ENCODE results near the gene WWC2.
A peak's percentile ranks its signal among the peaks of the same experiment; 100 is the strongest.
"Not testable (repeated sequence)": the region's sequence is repeated elsewhere in the genome, so short reads cannot be mapped to it uniquely, and the experiment has no call there.

Gene WWC2

DNA sequence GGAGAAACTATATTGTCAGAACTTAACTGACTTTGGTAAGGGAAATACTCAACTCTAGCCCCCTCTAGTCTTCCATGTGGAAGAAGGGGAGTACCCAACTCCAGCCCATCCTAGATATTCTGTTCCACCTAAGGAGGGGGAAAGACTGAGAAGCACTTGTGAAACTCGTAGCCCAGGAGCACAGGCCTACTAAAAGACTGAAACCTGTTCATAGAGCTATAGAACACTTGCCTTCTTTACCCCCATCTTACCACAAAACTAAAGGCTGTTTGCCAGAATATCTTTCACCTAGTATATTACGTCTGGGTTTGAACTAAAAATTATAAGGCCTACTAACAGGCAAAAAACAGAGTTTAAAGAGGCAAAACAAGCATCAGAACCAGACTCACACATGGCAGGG is 205.5 kb downstream of the WWC2 start:
- DNase-seq = no peak

DNA sequence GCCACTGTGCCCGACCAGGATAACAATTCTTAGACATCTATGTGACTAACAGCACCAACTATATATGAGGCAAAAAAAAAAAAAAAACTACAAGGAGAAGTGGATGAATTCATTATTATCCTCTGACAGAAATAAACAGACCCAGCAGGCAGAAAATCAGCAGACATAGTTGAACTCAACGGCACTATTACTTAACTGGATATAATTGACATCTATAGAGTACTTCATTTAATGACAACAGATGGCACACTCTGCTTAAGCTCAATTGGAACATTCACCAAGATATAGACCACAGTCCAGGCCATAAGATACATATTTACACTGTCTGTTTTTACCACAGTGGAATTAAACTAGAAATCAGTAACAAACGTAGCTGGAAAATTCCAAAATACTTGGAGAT is 207.8 kb downstream of the WWC2 start:
- DNase-seq = no peak

DNA sequence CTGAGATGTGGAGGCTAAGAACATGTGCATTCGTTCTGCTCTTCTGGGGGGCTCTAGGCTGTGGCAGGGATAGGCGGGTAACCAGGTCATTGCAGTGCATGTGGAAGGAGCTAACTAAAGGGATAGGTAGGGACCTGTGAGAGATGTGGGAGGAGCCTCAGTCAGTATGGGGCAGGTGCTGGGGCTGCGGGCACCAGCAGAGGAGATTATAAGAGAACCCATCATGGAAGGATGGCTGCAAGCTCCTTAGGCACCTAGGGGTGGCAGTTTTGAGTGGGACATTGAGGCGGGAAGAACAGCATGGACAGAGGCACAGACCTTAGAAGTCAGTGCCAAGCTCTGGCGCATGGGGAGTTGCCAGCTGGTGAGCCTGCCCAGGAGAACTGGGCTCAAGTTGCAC is 213.8 kb downstream of the WWC2 start:
- no peak for DNase-seq

DNA sequence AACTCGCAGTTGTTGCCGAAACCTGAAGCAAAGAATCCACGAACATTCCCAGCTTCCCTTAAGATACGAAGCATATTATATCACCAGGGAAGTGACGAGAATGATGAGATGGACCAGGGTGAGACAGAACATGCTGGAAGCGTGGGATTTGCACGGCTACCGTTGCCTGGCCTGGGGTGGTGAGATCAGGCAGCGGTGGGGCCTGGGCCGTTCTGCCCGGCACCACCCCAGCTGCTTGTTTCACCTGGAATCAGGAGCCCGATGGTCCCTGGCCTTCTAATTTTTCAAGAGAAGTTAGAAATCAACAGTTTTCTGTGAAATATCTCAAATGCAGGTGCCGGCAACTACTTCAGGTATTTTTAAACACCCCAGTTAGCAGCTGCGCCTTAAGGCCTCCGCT is 215.3 kb downstream of the WWC2 start:
- DNase-seq = no peak

DNA sequence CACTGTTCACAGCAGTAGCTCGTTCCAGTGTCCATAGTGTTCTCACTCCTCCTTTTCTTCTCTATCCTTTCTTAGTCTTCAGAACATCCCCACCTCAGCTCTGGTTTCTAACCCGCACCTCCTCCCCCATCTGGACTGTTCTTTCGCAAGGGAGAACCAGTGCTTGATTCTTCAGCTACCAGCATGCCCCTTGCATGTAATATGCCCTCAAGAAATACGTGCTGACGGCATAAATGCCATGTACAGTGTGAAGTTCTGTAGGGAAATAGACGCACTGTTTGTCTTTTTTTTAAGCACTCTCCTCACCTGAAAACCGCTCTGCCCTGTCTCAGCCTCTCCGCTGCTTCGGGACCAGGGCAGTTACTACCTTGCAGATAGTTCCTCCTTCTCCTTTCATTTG is 215.7 kb downstream of the WWC2 start:
- DNase-seq = no peak

DNA sequence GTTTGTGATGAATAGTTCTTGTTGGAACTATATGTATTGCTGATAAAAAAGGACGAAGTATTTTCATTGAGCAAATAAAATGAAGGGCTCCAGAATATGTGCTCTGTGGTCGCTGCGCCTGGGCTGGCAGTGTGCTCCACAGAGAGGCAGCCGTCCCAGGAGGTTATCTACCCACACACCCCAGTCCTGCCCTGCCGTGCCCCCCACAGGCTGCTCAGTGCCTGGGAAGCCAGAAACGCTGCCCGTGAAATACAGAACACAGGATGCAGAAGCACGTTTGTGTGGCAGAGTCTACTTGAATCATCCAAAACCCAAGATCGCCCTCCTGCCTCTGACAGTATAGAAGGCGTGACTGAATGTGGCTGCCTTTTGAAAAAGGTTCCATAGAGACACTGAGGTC is 219.6 kb downstream of the WWC2 start:
- no peak for DNase-seq

DNA sequence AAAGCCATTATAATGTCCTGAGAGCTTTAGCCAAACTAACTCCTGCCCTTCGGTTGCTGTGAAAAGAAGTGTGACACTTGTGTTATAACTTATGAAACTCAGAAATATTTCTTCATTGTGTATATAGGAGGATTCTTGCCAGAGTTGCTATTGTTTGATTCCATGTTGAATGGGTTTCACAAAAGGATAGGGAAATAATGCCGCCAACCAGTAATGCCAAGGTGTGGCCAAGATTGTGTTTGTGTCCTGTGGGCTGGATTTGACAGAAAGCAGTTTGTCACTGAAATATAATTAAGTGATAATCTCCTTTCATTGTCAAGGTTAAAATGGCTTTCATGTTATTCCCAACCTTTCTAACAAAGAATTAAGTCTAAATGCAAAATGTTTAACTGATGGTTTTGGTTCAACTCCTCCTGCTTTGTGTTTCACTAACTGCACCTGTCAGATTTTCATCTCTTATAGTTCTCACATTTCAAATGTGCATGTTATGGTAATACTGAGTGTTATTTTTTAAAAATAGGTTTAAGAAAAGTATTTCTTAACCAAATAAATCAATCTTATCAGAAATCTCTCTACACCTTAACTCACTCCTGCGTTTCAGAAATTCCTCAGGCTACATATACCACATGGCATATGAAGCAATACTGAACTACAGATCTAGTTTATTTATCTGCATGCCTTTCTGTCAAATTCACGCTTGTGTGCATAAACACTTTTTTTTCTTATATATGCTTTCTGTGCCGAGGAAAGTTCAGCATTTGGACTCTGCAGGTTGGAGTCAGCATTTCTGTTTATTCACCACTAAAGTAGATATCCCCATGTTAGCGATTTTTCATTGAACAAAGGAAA is 221.4 kb downstream of the WWC2 start, which contains the start of gene CLDN22:
CLDN22 (minus strand) TSS at position 66 of the 849 bp plus-strand sequence; CDS start at position 8, 58 bp downstream.
- DNase-seq = no peak

DNA sequence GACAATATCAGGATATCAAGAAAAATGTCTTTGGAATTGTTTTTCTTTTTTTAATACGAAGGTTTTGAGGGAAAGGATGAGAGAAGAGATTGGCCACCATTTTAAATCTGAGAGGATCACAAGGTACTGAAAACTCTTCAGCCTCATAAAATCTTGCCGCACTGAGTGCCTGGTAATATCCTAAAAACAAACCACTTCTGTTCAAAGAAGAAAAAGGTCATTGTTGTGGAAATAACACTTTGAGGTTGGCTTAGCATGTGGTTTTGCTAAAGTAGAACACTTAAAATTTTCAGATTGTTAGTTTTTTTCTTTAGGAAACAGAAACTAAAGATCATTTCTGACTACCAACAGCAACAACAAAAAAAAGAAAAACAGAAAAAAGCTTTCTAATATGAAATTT is 222.0 kb downstream of the WWC2 start:
- no peak for DNase-seq

DNA sequence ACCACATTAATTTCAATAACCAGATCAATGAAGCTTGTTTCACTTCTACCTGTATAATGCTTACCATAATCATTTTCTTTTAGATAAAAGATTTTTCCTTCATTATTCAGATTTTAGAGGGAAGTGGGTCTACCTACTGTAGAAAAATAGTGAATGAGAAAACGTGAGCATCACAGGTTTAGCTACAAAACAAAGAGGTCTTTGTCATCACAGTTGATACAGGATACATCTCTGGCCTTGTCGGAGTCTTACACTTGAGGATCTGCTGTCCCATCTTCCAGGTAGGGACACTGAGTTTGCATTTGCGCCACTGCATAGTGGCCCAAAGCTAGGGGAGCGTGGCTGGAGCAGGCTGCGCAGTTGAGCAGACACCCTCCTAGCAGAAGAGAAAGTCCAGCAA is 222.5 kb downstream of the WWC2 start:
- DNase-seq = no peak

DNA sequence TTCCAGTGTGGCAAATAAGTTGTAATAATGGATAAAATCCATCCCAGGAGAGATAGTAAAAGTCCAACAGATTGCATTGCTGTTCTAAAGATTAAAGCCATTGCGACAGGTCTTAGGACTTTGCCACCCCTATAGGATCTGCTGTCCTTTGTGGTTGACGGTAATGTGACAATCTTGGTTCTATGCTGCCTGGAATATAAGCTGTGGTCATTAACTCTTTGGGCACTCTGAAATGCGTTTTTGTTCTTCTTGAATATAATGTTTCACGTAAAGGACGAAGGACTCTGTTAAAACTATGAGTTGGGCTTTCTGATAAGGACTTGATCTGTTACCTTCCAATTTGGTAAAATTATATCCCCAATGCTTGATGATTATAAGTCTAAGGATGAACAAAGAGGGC is 223.3 kb downstream of the WWC2 start, which contains the start of gene CLDN24:
CLDN24 (minus strand) TSS at position 101 of the 400 bp plus-strand sequence; CDS start at position 101, 0 bp downstream.
- DNase-seq = no peak

DNA sequence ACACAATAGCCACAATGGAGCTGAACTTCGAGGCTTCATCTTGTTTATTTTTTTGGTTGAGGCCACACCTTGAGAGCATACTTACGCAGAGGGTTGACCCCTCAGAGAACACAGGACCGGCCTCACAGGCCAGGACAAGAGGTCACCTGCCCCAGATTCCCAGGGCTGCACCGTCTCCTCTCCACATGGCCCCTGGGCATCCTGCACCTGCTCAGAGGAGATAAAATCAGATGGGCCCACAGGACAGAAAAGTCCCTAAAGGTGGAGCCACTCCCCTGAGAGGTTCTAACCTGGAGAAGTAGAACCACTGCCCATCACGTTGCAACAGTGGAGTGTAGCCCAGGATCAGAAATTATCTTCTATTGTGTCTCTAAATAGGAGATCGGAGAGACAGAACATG is 224.2 kb downstream of the WWC2 start:
- DNase-seq = no peak

DNA sequence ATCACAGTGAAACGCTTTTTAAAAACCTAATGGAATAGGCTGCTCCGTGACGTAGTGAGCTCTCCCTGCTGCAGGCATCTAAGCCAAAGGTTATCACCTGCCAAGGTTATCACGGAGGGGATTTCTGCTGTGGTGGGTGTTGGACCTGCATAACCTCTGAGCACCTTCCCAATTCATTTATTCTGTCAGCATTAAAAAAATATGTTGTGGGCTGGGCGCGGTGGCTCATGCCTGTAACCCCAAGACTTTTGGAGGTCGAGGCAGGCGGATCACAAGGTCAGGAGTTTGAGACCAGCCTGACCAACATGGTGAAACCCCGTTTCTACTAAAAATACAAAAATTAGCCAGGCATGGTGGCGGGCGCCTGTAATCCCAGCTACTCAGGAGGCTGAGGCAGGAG is 225.0 kb downstream of the WWC2 start:
- not testable (repeated sequence) for DNase-seq

DNA sequence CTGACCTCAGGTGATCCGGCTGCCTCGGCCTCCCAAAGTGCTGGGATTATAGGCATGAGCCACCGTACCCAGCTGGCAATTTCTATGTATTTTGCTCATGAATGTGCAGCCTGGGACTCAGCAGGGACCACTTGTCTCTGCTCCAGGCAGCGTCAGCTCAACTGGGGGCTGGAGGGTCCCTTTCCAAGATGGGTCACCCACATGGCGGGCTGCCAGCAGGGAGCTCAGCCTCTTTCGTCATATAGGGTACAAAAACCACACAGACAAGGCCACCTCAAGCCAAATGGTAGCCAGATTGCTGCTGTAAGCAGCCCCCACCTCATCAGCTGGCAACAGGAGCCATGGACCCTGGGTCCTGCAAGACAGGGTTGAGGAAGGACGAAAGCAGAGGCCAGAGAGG is 225.6 kb downstream of the WWC2 start:
- DNase-seq = no peak

DNA sequence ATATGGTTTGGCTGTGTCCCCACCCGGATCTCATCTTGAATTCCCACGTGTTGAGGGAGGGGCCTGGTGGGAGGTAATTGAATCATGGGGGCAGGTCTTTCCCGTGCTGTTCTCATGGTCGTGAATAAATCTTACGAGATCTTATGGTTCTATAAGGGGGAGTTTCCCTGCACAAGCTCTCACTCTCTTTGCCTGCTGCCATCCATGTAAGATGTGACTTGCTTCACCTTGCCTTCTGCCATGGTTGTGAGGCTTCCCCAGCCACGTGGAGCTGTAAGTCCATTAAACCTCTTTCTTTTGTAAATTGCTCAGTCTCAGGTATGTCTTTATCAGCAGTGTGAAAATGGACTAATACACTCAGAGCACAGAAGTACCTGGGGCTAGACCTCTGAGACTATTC is 227.3 kb downstream of the WWC2 start:
- DNase-seq = not testable (repeated sequence)

DNA sequence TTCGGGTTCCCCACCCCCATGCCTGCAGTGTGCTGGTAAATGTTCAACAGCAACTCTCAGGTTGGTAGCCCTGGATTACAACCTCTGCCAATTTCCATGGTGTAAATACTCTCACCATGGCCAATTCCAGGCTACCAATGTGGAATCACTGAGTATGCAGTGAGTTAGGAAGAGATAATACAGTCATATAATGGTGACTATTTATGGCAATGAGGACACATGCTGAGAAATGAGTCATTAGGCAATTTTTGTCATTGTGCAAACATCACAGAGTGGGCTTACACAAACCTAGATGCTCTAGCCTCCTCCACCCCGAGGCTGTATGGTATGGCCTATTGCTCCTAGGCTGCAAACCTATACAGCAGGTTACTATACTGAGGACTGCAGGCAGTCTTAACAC is 227.8 kb downstream of the WWC2 start:
- no peak for DNase-seq

DNA sequence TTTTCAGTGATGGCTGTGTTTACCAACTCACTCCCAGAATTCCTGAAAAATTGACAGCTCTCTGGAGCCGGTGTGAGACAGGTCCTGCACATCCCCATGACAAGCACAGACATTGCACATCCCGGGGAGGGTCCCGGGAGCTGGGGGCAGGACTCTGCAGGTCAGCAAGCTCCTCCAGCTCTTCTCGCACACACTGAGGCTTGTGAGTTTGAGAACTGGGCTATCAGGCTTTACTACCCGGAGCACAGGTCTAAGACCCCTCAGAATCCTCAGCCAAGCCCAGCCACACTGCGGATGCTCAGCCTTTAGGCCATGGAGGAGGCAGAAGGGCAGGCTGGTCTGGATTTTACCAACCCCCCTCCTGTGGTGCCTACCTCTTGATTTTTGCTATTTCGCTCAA is 228.8 kb downstream of the WWC2 start:
- no peak for DNase-seq

DNA sequence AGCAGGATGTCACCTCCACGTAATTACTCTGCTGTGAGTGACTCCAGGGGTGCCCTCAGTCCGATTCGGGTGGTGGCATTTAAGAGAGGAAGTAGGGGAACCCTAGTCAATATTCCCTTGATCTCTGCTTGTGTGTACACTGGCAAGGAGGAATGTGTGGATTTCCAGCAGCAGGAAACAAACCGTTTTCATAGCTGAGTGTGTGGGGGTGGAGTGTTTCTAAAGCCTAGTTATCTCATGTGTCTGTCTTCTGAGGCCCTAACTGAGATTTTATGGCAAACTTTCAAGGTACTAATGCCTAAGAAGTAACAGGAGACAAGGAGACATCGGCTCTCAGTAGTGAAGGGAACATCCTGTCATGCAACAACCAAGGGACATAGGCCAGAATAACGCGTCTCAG is 229.8 kb downstream of the WWC2 start:
- no peak for DNase-seq

DNA sequence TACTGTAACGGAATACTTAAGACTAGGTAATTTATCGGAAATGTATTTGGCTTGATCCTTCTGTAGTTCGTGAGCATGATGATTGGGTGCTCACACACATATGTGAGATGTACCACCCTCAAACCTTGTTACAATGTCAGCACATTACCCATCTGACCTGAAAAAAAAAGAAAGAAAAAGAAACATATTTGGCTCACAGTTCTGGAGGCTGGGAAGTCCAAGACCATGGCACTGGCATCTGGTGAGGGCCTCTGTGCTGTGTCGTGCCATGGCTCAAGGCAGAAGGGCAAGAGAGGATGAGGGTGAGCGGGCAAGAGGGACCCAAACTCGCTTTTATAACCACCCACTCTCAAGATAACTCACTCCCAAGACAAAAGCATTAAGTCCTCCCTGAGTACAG is 230.2 kb downstream of the WWC2 start:
- no peak for DNase-seq

DNA sequence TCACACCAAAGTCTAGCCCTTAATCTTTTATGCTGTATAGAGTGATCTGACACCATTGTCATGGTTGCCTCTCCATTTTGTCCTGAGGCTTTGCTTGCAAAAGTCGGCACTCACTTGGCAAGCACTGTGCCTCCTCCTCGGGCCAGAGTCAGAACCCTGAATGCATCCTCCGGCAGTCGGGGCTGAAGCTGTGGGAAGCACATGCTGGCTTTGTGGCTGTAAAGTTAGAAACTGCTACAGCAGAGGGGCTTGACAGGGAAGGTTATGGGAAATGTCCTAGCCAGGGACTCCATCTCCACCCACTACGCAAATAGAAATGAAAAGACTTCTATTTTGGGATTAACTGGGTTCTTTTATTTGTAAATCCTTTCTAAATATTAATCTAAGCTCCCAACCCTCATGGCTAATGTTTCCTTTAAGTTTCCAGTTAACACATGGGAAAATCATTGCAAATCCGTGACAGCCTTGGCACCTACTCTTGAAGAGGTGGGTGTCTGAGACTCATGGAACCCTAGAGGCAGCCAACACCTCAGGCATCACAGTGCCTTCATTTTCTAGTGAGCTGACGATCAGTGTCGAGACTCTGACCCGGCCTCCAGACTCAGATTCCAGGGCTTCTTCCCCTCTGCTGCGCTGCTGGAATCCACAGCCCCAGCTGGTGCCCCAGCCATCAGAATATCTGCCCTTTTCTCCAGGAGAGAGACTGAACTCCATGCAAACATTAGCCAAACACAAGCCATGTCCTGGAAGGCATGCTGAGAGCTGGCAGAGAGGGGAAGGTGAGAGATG is 231.1 kb downstream of the WWC2 start:
- DNase-seq = no peak

DNA sequence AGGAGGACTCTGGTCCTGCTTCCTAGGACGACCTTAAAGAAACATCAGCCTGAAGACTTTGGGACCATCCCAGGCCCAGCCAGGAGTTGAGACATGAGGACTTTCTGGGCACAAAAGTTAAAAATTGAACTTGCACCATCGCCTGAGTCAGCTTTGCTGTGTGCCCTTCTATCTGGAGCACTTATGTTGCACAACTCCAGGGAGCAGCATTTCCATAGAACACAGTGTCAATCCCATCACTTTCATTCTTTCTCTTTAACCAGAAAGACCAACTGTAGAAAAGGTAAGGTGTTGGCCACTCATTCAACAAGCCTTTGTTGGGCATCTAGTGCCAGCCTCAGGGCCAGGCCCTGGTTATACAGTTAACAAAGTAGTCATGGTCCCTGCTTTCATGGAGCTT is 231.8 kb downstream of the WWC2 start:
- DNase-seq = no peak

DNA sequence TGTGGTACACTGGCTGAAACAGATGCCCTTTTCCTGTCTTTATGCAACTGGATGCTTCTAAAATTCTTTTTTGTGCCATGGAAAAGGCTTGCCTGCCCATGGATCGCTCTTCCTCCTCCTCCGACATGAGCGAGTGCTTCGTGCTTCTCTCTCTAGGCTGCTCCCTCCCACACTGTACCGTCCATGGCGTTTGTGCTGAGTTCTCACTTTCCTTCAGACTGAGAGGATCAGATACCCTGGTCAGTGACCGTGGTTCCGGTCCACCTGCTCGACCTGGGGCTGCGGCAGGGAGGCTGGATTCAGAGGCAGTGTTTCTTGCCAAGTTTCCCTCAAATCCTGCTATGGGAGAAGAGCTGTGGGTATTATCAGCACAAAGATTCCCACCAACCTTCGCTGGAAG is 233.4 kb downstream of the WWC2 start:
- no peak for DNase-seq

DNA sequence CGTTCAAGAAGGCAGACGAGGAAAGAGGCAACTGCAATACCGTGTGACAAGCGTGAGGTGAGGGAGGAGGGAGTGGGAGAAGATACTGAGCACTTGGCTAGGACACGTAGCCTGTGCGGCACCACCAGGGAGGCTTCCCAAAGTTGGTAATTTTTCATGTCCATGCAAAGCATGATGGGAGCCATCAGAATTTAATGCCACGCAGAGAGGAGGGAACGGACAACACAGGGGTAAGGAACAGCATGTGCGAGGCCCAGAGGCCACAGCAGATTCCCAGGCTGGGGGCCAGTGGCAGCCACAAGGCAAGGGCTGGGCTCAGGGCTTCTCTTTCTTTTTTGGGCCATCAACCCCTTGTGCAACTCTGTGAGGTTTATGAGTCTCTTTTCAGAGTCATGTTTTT is 234.1 kb downstream of the WWC2 start:
- no peak for DNase-seq

DNA sequence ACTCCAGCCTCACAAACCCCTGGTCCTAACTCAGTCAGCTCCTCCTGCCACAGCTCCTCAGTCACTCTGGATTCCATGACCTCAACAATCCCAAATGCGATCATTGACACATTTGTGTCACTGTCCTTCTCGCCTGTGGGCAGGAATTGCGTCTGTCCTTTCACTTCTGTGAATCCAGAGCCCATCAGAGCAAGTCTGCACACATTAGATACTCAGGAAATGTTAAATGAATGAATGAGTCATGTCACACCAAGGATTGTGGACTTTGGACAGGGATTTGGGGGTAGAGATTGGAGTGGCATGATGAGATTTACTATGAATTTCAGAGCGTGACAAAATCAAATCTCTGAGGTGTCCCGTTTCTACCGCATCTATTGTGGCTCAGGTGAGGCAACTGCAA is 234.9 kb downstream of the WWC2 start:
- DNase-seq = no peak

DNA sequence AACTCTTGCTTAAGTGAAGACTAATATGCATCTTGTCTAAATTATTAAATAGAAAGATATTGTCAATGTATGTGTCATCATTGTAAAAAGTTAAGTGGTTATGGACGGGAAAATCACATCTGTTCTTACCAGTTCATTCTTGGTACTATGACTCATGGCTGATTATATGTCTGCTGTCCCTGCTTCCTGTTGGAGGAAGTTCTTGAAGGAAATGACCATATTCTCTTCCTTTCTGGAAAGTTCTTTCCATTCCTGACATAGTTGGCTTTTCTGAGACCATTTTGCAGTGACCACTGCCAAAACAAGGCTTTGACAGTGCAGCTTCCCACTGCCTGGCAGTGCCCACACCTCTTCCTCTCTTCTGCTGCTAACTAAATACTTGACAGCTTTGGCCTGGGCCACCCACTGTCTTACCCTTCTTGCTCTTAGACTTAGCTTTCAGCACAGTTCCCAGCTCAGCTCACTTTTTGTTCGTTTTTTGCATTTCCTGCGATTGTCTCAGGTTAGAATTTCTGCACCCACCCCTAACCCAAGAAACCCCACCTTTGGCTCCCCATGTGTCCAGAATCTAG is 236.4 kb downstream of the WWC2 start:
- DNase-seq = peak; percentile 34

Data from activated CD4-positive, alpha-beta T cell treated with anti-CD3 and anti-CD28 coated beads, Interleukin-2, Interleukin-6, amounts not matched to agents 100 ng/mL and 50 ng/mL, durations not matched to agents 16 hours and 8 hours (primary cell).